ENCODE data around the gene MXD1.

The MXD1 gene

DNA sequence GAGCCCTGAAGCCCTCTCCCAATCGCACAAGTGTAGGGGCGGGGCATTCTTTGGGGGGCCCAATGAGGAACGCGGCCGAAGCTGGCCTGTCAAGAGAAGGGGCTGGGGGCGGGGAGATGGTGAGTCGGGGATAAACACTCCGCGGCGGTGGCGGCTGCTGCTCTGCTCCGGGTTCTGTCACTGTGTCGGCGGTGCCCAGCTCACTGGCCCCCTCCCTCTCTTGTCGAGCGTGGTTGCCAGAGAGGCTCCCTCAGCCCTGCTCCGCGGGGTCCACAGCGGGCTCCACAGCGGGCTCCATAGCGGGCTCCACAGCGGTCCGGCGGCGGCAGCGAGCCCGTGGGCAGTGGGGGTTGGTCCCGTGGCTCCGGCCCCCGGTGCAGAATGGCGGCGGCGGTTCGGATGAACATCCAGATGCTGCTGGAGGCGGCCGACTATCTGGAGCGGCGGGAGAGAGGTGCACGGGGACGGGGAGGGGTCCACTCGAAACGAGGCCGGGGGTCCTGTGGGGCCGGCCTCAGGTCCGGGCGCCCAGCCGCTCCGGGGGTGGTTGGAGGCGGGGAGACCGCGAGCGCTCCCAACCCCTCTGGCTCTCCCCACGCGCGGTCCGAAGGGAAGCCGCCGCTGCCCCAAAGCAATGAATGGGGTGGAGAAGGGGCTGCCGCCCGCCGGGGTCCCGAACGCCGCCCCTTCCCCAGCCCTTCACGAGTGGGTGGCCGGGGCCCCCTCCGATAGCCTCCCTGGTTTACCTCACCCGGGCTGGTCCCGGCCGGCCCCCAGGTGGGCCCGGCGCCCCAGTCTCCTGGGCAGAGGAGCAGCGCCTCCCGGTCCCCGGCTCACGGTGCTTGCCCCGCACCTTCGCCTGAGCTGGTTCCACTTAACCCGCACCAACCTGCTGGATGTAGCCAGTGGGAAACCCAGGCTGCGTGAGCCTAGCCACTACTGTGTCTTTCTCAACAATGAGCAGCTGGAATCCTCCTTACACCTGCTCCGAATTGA lies at the start of gene MXD1 (continued):
- TF ChIP-seq, protein P1, sequence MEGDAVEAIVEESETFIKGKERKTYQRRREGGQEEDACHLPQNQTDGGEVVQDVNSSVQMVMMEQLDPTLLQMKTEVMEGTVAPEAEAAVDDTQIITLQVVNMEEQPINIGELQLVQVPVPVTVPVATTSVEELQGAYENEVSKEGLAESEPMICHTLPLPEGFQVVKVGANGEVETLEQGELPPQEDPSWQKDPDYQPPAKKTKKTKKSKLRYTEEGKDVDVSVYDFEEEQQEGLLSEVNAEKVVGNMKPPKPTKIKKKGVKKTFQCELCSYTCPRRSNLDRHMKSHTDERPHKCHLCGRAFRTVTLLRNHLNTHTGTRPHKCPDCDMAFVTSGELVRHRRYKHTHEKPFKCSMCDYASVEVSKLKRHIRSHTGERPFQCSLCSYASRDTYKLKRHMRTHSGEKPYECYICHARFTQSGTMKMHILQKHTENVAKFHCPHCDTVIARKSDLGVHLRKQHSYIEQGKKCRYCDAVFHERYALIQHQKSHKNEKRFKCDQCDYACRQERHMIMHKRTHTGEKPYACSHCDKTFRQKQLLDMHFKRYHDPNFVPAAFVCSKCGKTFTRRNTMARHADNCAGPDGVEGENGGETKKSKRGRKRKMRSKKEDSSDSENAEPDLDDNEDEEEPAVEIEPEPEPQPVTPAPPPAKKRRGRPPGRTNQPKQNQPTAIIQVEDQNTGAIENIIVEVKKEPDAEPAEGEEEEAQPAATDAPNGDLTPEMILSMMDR (tag by site-specific recombination; IDR thresholded peaks at IDR 0.05) = 0 out of 2 replicates have a peak, but pooled peaks have one; percentile 26
- TF ChIP-seq ZBTB48 (tag by site-specific recombination; IDR thresholded peaks at IDR 0.05) = no peak
- TF ChIP-seq ZNF626 (tag by site-specific recombination; IDR thresholded peaks at IDR 0.05) = no peak
- no peak for TF ChIP-seq ZNF19 (tag by site-specific recombination; IDR thresholded peaks at IDR 0.05; ENCODE audit: low read depth)
- TF ChIP-seq ZNF660 (tag by site-specific recombination; IDR thresholded peaks at IDR 0.05) = peak; percentile 53; the same call in 1 of the 2 replicates
- peak; percentile 32; the same call in 1 of the 2 replicates for TF ChIP-seq ZXDB (tag by site-specific recombination; IDR thresholded peaks at IDR 0.05)
- no peak for TF ChIP-seq SP7 (tag by site-specific recombination; IDR thresholded peaks at IDR 0.05)
- TF ChIP-seq SCRT2 (tag by site-specific recombination; IDR thresholded peaks at IDR 0.05) = no peak
- TF ChIP-seq MEIS1 (CRISPR knock-in tag; IDR thresholded peaks at IDR 0.05; ENCODE audit: borderline replicate concordance) = no peak
- TF ChIP-seq ZNF292 (tag by site-specific recombination; IDR thresholded peaks at IDR 0.05; ENCODE audit: borderline replicate concordance, low read depth) = no peak
- TF ChIP-seq REPIN1 (tag by site-specific recombination; IDR thresholded peaks at IDR 0.05; ENCODE audit: low read depth) = no peak
- TF ChIP-seq, protein P2, sequence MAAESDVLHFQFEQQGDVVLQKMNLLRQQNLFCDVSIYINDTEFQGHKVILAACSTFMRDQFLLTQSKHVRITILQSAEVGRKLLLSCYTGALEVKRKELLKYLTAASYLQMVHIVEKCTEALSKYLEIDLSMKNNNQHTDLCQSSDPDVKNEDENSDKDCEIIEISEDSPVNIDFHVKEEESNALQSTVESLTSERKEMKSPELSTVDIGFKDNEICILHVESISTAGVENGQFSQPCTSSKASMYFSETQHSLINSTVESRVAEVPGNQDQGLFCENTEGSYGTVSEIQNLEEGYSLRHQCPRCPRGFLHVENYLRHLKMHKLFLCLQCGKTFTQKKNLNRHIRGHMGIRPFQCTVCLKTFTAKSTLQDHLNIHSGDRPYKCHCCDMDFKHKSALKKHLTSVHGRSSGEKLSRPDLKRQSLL (tag by site-specific recombination; IDR thresholded peaks at IDR 0.05) = no peak
- no peak for TF ChIP-seq ZNF169 (tag by site-specific recombination; IDR thresholded peaks at IDR 0.05)

DNA sequence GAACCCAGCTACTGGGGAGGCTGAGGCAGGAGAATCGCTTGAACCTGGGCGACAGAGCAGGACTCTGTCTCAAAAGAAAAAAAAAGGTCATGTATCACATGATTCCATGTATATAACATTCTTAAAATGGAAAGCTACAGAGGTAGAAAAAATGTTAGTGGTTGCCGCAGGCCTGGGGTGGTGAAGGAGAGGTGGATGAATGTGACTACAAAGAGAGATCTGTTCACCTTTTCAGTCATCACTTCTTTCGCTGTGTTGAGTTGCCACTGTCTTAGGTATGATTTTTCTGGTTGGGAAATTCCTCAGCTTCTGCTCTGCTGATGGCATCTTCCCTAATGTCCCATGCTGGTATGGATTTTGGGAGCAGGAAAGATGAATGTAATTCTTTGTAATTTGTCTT lies 26.5 kb upstream of the MXD1 start:
- no peaks in the 10 kb centered on the region for H3K9me3 ChIP-seq (ENCODE audit: control insufficient read depth, insufficient read depth, low read depth, low read length)
- H3K36me3 ChIP-seq (ENCODE audit: control insufficient read depth in 2 of 2, insufficient read depth in 1 of 2, low read length in 2 of 2) = no peaks in the 10 kb centered on the region
- no peaks in the 10 kb centered on the region for H3K4me1 ChIP-seq (ENCODE audit: control insufficient read depth, insufficient read depth, low read length)
- H3K4me3 ChIP-seq (ENCODE audit: low read depth, low read length) = no peak overlapping the region
- no peak overlapping the region for H3K27ac ChIP-seq (ENCODE audit: extremely low read depth, low read depth, low read length)
- TF ChIP-seq GFI1B (tag by site-specific recombination; IDR thresholded peaks at IDR 0.05) (no peak), GLIS2 (tag by site-specific recombination; IDR thresholded peaks at IDR 0.05) (no peak), ZNF174 (tag by site-specific recombination; IDR thresholded peaks at IDR 0.05) (no peak), ZEB2 (tag by site-specific recombination; IDR thresholded peaks at IDR 0.05) (no peak), ZNF23 (tag by site-specific recombination; IDR thresholded peaks at IDR 0.05; ENCODE audit: borderline replicate concordance) (no peak), ZNF548 (tag by site-specific recombination; IDR thresholded peaks at IDR 0.05) (no peak)
- ChIA-PET POLR2A (no interaction called here), CTCF (no interaction called here)

DNA sequence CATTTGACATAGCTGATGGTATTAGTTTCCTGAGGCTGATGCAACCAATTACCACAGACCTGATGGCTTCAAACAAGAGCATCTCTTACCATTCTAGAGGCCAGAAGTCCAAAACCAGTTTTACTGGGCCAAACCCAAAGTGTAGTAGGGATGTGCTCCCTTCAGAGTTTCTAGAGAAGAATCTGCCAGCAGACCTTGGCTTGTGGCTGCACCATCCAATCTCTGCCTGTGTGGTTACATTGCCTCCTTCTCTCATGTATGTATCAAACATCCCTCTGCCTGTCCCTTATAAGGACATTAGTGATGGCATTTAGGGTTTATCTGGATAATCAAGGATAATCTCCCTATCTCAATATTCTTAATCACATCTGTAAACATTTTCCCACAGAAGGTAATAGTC lies 25.6 kb upstream of the MXD1 start:
- H3K4me1 ChIP-seq (ENCODE audit: control insufficient read depth, insufficient read depth, low read length) = no peaks in the 10 kb centered on the region
- H3K27ac ChIP-seq (ENCODE audit: extremely low read depth, low read depth, low read length) = no peak overlapping the region
- TF ChIP-seq ZNF596 (tag by site-specific recombination; IDR thresholded peaks at IDR 0.05) (no peak), ZNF221 (tag by site-specific recombination; IDR thresholded peaks at IDR 0.05; ENCODE audit: borderline replicate concordance) (no peak)
- TF ChIP-seq, protein P3, sequence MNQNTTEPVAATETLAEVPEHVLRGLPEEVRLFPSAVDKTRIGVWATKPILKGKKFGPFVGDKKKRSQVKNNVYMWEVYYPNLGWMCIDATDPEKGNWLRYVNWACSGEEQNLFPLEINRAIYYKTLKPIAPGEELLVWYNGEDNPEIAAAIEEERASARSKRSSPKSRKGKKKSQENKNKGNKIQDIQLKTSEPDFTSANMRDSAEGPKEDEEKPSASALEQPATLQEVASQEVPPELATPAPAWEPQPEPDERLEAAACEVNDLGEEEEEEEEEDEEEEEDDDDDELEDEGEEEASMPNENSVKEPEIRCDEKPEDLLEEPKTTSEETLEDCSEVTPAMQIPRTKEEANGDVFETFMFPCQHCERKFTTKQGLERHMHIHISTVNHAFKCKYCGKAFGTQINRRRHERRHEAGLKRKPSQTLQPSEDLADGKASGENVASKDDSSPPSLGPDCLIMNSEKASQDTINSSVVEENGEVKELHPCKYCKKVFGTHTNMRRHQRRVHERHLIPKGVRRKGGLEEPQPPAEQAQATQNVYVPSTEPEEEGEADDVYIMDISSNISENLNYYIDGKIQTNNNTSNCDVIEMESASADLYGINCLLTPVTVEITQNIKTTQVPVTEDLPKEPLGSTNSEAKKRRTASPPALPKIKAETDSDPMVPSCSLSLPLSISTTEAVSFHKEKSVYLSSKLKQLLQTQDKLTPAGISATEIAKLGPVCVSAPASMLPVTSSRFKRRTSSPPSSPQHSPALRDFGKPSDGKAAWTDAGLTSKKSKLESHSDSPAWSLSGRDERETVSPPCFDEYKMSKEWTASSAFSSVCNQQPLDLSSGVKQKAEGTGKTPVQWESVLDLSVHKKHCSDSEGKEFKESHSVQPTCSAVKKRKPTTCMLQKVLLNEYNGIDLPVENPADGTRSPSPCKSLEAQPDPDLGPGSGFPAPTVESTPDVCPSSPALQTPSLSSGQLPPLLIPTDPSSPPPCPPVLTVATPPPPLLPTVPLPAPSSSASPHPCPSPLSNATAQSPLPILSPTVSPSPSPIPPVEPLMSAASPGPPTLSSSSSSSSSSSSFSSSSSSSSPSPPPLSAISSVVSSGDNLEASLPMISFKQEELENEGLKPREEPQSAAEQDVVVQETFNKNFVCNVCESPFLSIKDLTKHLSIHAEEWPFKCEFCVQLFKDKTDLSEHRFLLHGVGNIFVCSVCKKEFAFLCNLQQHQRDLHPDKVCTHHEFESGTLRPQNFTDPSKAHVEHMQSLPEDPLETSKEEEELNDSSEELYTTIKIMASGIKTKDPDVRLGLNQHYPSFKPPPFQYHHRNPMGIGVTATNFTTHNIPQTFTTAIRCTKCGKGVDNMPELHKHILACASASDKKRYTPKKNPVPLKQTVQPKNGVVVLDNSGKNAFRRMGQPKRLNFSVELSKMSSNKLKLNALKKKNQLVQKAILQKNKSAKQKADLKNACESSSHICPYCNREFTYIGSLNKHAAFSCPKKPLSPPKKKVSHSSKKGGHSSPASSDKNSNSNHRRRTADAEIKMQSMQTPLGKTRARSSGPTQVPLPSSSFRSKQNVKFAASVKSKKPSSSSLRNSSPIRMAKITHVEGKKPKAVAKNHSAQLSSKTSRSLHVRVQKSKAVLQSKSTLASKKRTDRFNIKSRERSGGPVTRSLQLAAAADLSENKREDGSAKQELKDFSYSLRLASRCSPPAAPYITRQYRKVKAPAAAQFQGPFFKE (tag by site-specific recombination; IDR thresholded peaks at IDR 0.05; ENCODE audit: borderline replicate concordance) = no peak
- no peaks in the 10 kb centered on the region for H3K9me3 ChIP-seq (ENCODE audit: control insufficient read depth, insufficient read depth, low read depth, low read length)
- no peak overlapping the region for H3K4me3 ChIP-seq (ENCODE audit: low read depth, low read length)
- ChIA-PET POLR2A (interaction anchor here (0.5 kb wide), 1 partner anchor 208 kb away, joined by 6 read pairs; no protein-coding TSS in a partner anchor), CTCF (interaction anchor here (0.7 kb wide), 1 partner anchor 205 kb away, joined by 3 read pairs; no protein-coding TSS in a partner anchor)
- no peaks in the 10 kb centered on the region for H3K36me3 ChIP-seq (ENCODE audit: control insufficient read depth in 2 of 2, insufficient read depth in 1 of 2, low read length in 2 of 2)
